GM18870 (cell line): Measurements from ENCODE around the gene WDR64.

Experiments
- ATAC-seq: cut with Tn5 transposase; IDR thresholded peaks from one replicate; pipeline ENCODE4 v1.9.1; 2021; ENCODE audit warnings: moderate library complexity; ENCODE audit not compliant: unreplicated experiment

WDR64 gene

GRCh38 chr1:241652012-241652411 is at the start of gene WDR64:
WDR64 (plus strand) TSS chr1:241652281; CDS start chr1:241652485, 204 bp downstream.
- no peak for ATAC-seq

GRCh38 chr1:241603731-241604245 is 48.3 kb upstream of the WDR64 start:
- ATAC-seq, result no peak

GRCh38 chr1:241605146-241605805 is 46.8 kb upstream of the WDR64 start:
- no peak for ATAC-seq

GRCh38 chr1:241606544-241606943 is 45.5 kb upstream of the WDR64 start:
- ATAC-seq, result no peak

GRCh38 chr1:241607497-241607896 is 44.6 kb upstream of the WDR64 start:
- ATAC-seq, result no peak

GRCh38 chr1:241608379-241609033 is 43.6 kb upstream of the WDR64 start:
- no peak for ATAC-seq

GRCh38 chr1:241610056-241610815 is 41.8 kb upstream of the WDR64 start:
- ATAC-seq, result no peak

GRCh38 chr1:241611063-241611462 is 41.0 kb upstream of the WDR64 start:
- peak; percentile 90 for ATAC-seq

GRCh38 chr1:241611736-241612135 is 40.3 kb upstream of the WDR64 start:
- no peak for ATAC-seq

GRCh38 chr1:241612533-241613477 is 39.3 kb upstream of the WDR64 start:
- ATAC-seq, result no peak

GRCh38 chr1:241614144-241614543 is 37.9 kb upstream of the WDR64 start:
- no peak for ATAC-seq

- ATAC-seq, result no peak
These were observed 37.5 kb upstream of the WDR64 start for GRCh38 chr1:241614572-241614971.

GRCh38 chr1:241615043-241615974 is 36.8 kb upstream of the WDR64 start:
- ATAC-seq, result no peak

GRCh38 chr1:241617426-241617825 is 34.7 kb upstream of the WDR64 start:
- ATAC-seq, result no peak

GRCh38 chr1:241622669-241623068 is 29.4 kb upstream of the WDR64 start:
- no peak for ATAC-seq

- no peak for ATAC-seq
These were observed 27.1 kb upstream of the WDR64 start for GRCh38 chr1:241624935-241625334.

- peak; percentile 64 for ATAC-seq
These were observed 24.4 kb upstream of the WDR64 start for GRCh38 chr1:241627453-241628259.

GRCh38 chr1:241630005-241630404 is 22.1 kb upstream of the WDR64 start:
- no peak for ATAC-seq

GRCh38 chr1:241630476-241630875 is 21.6 kb upstream of the WDR64 start:
- no peak for ATAC-seq
